A549 treated with AZD9567 at 1 μM for 4 hours (cell line): Measurements from ENCODE around the gene HIF1AN. TPM values are rescaled to one million over a fixed set of nuclear protein-coding genes. Genes with fewer than 3 reads are reported as not detected.

Experiments
- total RNA-seq: library from RNA; stranded (reverse); fragments of 200-300 nt; extraction: Qiagen RNA extraction; gene quantifications from 5 replicates; pipeline ENCODE4 v1.2.3, GENCODE V29; 2022; ENCODE audit not compliant: insufficient read depth

HIF1AN gene
- 14.1 to 19.6 TPM (median 18.1 TPM) in 5 replicates for total RNA-seq

GRCh38 chr10:100535715-100536353 lies at the start of gene HIF1AN:
TSS of gene HIF1AN (plus strand) at chr10:100535943. CDS start at chr10:100535959, 16 bp downstream.

GRCh38 chr10:100519311-100520051 lies 16.3 kb upstream of the HIF1AN start, which contains the start of gene SEC31B:
TSS of gene SEC31B (minus strand) at chr10:100519861. CDS start at chr10:100516952, 2,909 bp downstream.

GRCh38 chr10:100529475-100530298 lies 6.1 kb upstream of the HIF1AN start, which contains the start of gene NDUFB8:
TSS of gene NDUFB8 (minus strand) at chr10:100529871. CDS start at chr10:100529851, 20 bp downstream.

Other genes with a start within 250 kb of the HIF1AN start
- 96.0 to 106 TPM (median 101 TPM) in 5 replicates for gene BLOC1S2, start 249.3 kb upstream of the HIF1AN start, total RNA-seq
- 0.03 to 0.59 TPM (median 0.05 TPM) in 4 of 5 replicates, not detected in the other for gene PKD2L1, start 205.7 kb upstream of the HIF1AN start, total RNA-seq
- gene SCD, start 188.7 kb upstream of the HIF1AN start, total RNA-seq = 140 to 192 TPM (median 164 TPM) in 5 replicates
- gene WNT8B, start 72.9 kb upstream of the HIF1AN start, total RNA-seq = not detected in 5 replicates
- 2.1 to 4.3 TPM (median 2.8 TPM) in 5 replicates for gene SEC31B, start 16.1 kb upstream of the HIF1AN start, total RNA-seq
- gene NDUFB8, start 6.1 kb upstream of the HIF1AN start, total RNA-seq = 276 to 291 TPM (median 283 TPM) in 5 replicates
- 0.12 to 0.24 TPM (median 0.19 TPM) in 4 of 5 replicates, not detected in the other for gene PAX2, start 209.6 kb downstream of the HIF1AN start, total RNA-seq